ENCODE data around the gene PADI3. TPM values are rescaled to one million over a fixed set of nuclear protein-coding genes. Genes with fewer than 3 reads are reported as not detected.
A peak's percentile ranks its signal among the peaks of the same experiment; 100 is the strongest.

The PADI3 gene
- polyA plus RNA-seq, 4 donors, result 0.01 to 0.04 TPM; not detected in 2

DNA sequence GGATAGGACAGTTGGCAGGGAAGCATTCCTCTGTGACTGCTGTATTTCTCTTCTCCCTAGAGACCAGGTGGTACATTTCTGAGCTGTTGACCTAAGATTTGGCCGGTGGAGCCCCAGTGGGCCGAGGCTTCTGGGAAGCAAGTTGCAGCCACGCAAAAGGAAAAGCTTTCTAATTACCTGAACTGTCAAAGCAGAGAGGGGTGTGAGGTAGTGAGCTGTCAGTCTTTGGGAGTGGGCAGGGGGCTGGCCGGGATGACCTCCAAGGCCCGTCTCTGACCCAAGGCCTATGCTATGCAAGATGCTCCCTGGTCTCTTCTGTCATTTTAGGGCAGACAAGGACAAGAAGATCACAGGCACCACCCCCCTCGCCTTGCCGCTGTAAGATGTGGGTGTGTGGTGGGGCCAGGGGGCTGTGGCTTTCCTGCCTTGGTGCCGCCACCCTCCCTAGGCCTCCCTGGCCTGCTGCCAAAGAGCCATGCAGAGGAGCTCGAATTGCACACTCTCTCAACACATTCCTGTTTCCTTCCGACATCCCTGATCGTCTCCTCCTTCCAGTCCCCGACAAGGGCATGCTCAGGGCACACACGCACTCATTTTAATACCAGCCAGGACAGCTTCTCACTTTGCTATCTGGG, 36.3 kb upstream of the PADI3 start:
- WGBS, 3 donors, result 11 to 22% (median 16%) methylated on average over 13 of the region's 13 CpGs
- H3K9me3 ChIP-seq (ENCODE audit: control insufficient read depth in 2 of 2, insufficient read depth in 1 of 2, low read depth in 1 of 2, low read length in 1 of 2), result no peaks in the 10 kb centered on the region
- H3K4me1 ChIP-seq (ENCODE audit: control insufficient read depth in 3 of 3, insufficient read depth in 2 of 3, low read depth in 1 of 3, low read length in 2 of 3), result peaks cover 0 to 12% (median 0%) of the 10 kb centered on the region in 3 donors
- no peak overlapping the region for H3K4me3 ChIP-seq (ENCODE audit: low read depth in 1 of 3, low read length in 3 of 3)
- DNase-seq, result peak in 1 of 2 donors; percentile 78
- no peaks in the 10 kb centered on the region for H3K36me3 ChIP-seq (ENCODE audit: control insufficient read depth in 3 of 3, insufficient read depth in 2 of 3, low read depth in 1 of 3, low read length in 3 of 3)
- peaks cover 3 to 4% (median 4%) of the 10 kb centered on the region in 3 donors for H3K27me3 ChIP-seq (ENCODE audit: control insufficient read depth in 3 of 3, insufficient read depth in 3 of 3, low read length in 3 of 3)
- no peak overlapping the region for H3K27ac ChIP-seq (ENCODE audit: low read depth in 1 of 3, low read length in 2 of 3)
- no peak for FAIRE-seq

DNA sequence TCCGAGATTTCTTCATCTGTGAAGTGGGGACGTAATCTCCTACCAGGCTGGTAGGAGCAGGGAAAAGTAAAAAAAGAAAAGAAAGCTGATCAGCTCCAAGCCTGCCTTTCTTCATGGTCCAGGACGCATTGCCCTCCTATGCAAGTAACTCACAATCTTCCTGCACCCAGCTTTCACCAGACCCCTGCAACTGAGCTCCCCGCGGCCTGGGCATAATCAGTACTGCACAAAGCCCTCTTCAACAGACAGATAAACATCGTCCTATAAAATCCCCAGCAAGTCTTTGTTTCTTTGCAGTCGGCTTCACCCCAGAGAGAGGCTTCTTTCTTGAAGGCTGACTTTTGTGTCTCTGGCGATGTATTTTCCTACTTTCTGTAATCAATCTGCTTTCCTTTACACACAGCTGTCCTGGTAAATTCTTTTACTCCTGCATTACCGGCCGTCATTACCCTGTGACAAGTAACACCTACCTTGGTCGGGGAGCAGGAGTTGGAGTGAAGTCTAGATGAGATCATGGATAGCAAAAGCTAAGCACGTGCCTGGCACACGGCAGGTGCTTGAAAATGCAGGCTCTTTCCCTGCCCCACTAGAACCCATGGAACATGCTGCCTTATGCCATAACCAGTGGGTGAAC, 35.6 kb upstream of the PADI3 start:
- H3K27me3 ChIP-seq (ENCODE audit: control insufficient read depth in 3 of 3, insufficient read depth in 3 of 3, low read length in 3 of 3), result peaks cover 3 to 4% (median 4%) of the 10 kb centered on the region in 3 donors
- H3K27ac ChIP-seq (ENCODE audit: low read depth in 1 of 3, low read length in 2 of 3), result no peak overlapping the region
- DNase-seq, result no peak
- FAIRE-seq, result no peak
- no peaks in the 10 kb centered on the region for H3K9me3 ChIP-seq (ENCODE audit: control insufficient read depth in 2 of 2, insufficient read depth in 1 of 2, low read depth in 1 of 2, low read length in 1 of 2)
- H3K36me3 ChIP-seq (ENCODE audit: control insufficient read depth in 3 of 3, insufficient read depth in 2 of 3, low read depth in 1 of 3, low read length in 3 of 3), result no peaks in the 10 kb centered on the region
- WGBS, 3 donors, result 36 to 50% (median 37%) methylated on average over 13 of the region's 13 CpGs
- H3K4me3 ChIP-seq (ENCODE audit: low read depth in 1 of 3, low read length in 3 of 3), result no peak overlapping the region
- H3K4me1 ChIP-seq (ENCODE audit: control insufficient read depth in 3 of 3, insufficient read depth in 2 of 3, low read depth in 1 of 3, low read length in 2 of 3), result peaks cover 0 to 12% (median 0%) of the 10 kb centered on the region in 3 donors

DNA sequence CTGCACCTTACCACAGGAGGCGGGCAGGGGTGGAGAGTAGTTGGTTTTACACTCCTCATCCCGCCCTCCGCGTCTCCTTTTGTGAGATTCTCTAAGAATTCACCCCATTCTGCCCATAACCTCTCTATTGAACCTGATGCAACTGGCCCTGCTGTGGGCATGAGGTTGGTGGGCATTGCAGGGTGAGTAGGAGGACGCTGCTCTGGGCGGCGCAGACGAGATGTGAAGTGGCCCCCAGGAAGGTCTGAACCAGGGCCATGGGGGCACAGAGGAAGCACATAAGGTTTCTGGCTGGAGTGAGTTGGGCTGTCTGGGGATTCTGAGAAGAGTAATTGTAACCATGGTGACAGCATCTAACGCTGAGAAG, 35.1 kb upstream of the PADI3 start:
- 82 to 86% (median 84%) methylated on average over 9 of the region's 9 CpGs for WGBS, 3 donors

DNA sequence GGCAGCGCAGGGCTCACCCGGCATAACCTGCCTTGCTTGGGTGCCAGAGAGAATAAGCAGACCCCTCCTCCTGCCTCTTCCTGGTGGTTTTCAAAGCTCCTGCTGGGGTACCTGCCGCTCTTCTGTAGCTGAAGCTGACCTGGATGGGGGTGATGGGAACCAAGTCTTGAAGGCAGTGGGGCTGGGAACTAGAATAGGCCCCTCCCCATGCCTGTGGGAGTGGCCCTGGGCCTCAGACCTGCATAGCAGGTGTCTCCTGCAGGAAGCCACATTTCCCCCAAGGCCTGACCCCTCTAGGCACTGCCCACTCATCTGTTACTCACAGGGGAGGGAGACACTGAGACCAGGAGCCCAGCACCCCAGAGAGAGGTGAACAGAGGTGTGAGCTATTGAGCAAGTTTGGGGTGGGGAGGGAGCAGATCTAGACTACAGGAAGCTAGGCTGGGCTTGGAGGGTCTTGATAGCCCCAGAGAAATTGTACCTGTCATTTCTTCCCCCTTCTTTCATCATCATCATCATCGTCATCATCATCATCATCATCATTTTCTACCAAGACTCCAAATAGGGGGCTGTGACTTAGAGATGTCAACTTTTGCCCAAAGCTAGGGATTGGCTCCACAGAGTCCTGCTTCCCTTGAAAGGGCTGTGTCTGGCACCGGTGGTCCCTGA, 33.9 kb upstream of the PADI3 start:
- Histone ChIP-seq H3K36me3 (ENCODE audit: control insufficient read depth in 3 of 3, insufficient read depth in 2 of 3, low read depth in 1 of 3, low read length in 3 of 3) (no peaks in the 10 kb centered on the region), H3K4me1 (ENCODE audit: control insufficient read depth in 3 of 3, insufficient read depth in 2 of 3, low read depth in 1 of 3, low read length in 2 of 3) (peaks cover 0 to 12% (median 0%) of the 10 kb centered on the region in 3 donors), H3K4me3 (ENCODE audit: low read depth in 1 of 3, low read length in 3 of 3) (no peak overlapping the region), H3K27ac (ENCODE audit: low read depth in 1 of 3, low read length in 2 of 3) (no peak overlapping the region), H3K27me3 (ENCODE audit: control insufficient read depth in 3 of 3, insufficient read depth in 3 of 3, low read length in 3 of 3) (peaks cover 3 to 6% (median 4%) of the 10 kb centered on the region in 3 donors), H3K9me3 (ENCODE audit: control insufficient read depth in 2 of 2, insufficient read depth in 1 of 2, low read depth in 1 of 2, low read length in 1 of 2) (no peaks in the 10 kb centered on the region)
- 64 to 82% (median 76%) methylated on average over 5 of the region's 5 CpGs for WGBS, 3 donors
- FAIRE-seq (no peak), DNase-seq (no peak)

More for the DNA sequence above, 35.1 kb upstream of the PADI3 start:
- H3K9me3 ChIP-seq (ENCODE audit: control insufficient read depth in 2 of 2, insufficient read depth in 1 of 2, low read depth in 1 of 2, low read length in 1 of 2), result no peaks in the 10 kb centered on the region
- no peaks in the 10 kb centered on the region for H3K36me3 ChIP-seq (ENCODE audit: control insufficient read depth in 3 of 3, insufficient read depth in 2 of 3, low read depth in 1 of 3, low read length in 3 of 3)
- no peak overlapping the region for H3K4me3 ChIP-seq (ENCODE audit: low read depth in 1 of 3, low read length in 3 of 3)
- no peak for DNase-seq
- H3K27me3 ChIP-seq (ENCODE audit: control insufficient read depth in 3 of 3, insufficient read depth in 3 of 3, low read length in 3 of 3), result peaks cover 3 to 4% (median 4%) of the 10 kb centered on the region in 3 donors
- FAIRE-seq, result no peak
- peaks cover 0 to 12% (median 0%) of the 10 kb centered on the region in 3 donors for H3K4me1 ChIP-seq (ENCODE audit: control insufficient read depth in 3 of 3, insufficient read depth in 2 of 3, low read depth in 1 of 3, low read length in 2 of 3)
- H3K27ac ChIP-seq (ENCODE audit: low read depth in 1 of 3, low read length in 2 of 3), result no peak overlapping the region

DNA sequence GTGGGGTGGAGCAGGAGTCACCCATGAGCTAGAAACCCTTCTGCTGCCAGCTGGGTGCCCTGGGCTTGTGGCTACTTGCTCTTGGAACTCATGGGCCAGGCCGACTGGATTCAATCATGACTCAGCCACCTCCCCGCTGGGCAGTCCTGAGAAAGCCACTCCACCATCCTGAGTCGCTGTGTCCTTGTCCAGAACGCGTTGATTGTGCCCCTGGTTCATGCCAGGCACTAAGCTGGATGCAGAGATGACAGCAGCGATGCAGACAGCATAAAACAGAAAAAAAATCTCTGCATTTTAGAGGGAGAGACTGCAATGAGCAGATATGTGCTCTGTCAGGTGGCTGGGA, 33.4 kb upstream of the PADI3 start:
- Histone ChIP-seq H3K9me3 (ENCODE audit: control insufficient read depth in 2 of 2, insufficient read depth in 1 of 2, low read depth in 1 of 2, low read length in 1 of 2) (no peaks in the 10 kb centered on the region), H3K4me3 (ENCODE audit: low read depth in 1 of 3, low read length in 3 of 3) (no peak overlapping the region), H3K27ac (ENCODE audit: low read depth in 1 of 3, low read length in 2 of 3) (no peak overlapping the region), H3K36me3 (ENCODE audit: control insufficient read depth in 3 of 3, insufficient read depth in 2 of 3, low read depth in 1 of 3, low read length in 3 of 3) (no peaks in the 10 kb centered on the region), H3K4me1 (ENCODE audit: control insufficient read depth in 3 of 3, insufficient read depth in 2 of 3, low read depth in 1 of 3, low read length in 2 of 3) (peaks cover 0 to 12% (median 0%) of the 10 kb centered on the region in 3 donors), H3K27me3 (ENCODE audit: control insufficient read depth in 3 of 3, insufficient read depth in 3 of 3, low read length in 3 of 3) (peaks cover 3 to 6% (median 4%) of the 10 kb centered on the region in 3 donors)
- DNase-seq (no peak), FAIRE-seq (no peak)
- WGBS, 3 donors, result 80 to 86% (median 84%) methylated on average over 6 of the region's 6 CpGs

DNA sequence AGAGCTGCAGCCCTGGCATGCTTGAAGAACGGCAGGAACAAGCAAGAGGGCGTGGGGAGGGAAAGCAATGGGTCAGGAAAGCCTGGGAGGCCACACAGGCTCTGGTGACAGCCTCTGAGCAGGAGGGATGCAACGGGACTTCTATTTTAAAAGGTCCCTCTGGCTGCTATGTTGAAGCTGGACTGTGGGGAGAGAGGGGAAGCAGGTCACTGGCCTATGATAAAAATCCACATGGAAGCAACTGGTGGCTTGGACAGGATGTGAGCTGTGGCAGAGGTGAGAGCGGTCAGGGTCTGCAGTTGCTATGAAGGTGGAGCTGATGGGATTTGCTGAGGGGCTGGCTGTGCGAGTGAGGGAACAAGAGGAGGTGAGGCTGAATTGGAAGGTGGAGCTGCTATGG, 32.8 kb upstream of the PADI3 start:
- DNase-seq, result no peak
- no peak overlapping the region for H3K27ac ChIP-seq (ENCODE audit: low read depth in 1 of 3, low read length in 2 of 3)
- 51 to 78% (median 74%) methylated on average over 5 of the region's 5 CpGs for WGBS, 3 donors

DNA sequence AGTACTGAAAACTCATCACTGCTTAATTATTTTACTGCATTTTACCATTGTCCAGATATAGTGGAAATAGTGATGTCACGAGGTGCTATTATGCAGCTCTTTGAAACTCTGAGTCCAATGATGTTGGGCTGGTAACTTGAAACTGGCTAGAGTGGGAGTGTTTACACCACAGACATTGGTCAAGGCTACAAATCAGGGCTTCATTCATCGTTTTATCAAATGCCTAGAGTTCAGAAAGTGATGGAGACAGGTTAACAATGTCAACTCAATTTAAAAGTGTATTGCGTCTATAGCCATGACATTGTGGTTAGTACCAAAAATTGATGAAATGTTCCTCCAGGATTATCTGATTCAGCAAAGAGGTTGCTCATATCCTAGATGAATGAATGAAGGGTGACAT, 31.3 kb upstream of the PADI3 start:
- Histone ChIP-seq H3K36me3 (ENCODE audit: control insufficient read depth in 3 of 3, insufficient read depth in 2 of 3, low read depth in 1 of 3, low read length in 3 of 3) (no peaks in the 10 kb centered on the region), H3K4me1 (ENCODE audit: control insufficient read depth in 3 of 3, insufficient read depth in 2 of 3, low read depth in 1 of 3, low read length in 2 of 3) (peaks cover 0 to 9% (median 0%) of the 10 kb centered on the region in 3 donors), H3K9me3 (ENCODE audit: control insufficient read depth in 2 of 2, insufficient read depth in 1 of 2, low read depth in 1 of 2, low read length in 1 of 2) (no peaks in the 10 kb centered on the region), H3K27me3 (ENCODE audit: control insufficient read depth in 3 of 3, insufficient read depth in 3 of 3, low read length in 3 of 3) (peaks cover 3 to 6% (median 6%) of the 10 kb centered on the region in 3 donors), H3K27ac (ENCODE audit: low read depth in 1 of 3, low read length in 2 of 3) (no peak overlapping the region), H3K4me3 (ENCODE audit: low read depth in 1 of 3, low read length in 3 of 3) (no peak overlapping the region)
- FAIRE-seq (no peak), DNase-seq (no peak)
- WGBS, 3 donors, result 68 to 77% (median 77%) methylated on average over 3 of the region's 3 CpGs

More for the DNA sequence above, 32.8 kb upstream of the PADI3 start:
- H3K4me1 ChIP-seq (ENCODE audit: control insufficient read depth in 3 of 3, insufficient read depth in 2 of 3, low read depth in 1 of 3, low read length in 2 of 3), result peaks cover 0 to 12% (median 0%) of the 10 kb centered on the region in 3 donors
- no peak for FAIRE-seq
- no peaks in the 10 kb centered on the region for H3K9me3 ChIP-seq (ENCODE audit: control insufficient read depth in 2 of 2, insufficient read depth in 1 of 2, low read depth in 1 of 2, low read length in 1 of 2)
- H3K27me3 ChIP-seq (ENCODE audit: control insufficient read depth in 3 of 3, insufficient read depth in 3 of 3, low read length in 3 of 3), result peaks cover 3 to 6% (median 4%) of the 10 kb centered on the region in 3 donors
- no peaks in the 10 kb centered on the region for H3K36me3 ChIP-seq (ENCODE audit: control insufficient read depth in 3 of 3, insufficient read depth in 2 of 3, low read depth in 1 of 3, low read length in 3 of 3)
- no peak overlapping the region for H3K4me3 ChIP-seq (ENCODE audit: low read depth in 1 of 3, low read length in 3 of 3)

DNA sequence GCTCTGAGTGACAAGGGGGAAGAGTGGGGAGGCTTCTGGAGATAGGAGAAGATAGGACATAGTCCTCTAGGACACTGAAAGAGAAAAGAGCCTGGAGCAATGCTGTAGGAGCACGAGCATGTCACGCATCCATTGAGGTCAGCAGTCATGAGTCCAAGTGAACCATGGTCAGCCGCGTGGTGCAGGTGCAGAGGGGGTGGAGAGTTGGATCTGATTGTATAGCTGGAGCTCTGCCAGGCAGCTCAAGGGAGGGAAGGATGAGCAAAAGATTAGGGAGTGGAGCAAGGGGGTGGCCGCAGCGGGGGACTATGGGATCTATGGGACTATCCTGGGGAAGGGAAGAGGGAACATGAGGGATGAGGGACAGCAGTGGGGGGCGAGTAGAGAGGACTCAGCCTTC, 30.0 kb upstream of the PADI3 start:
- WGBS, 3 donors, result 14 to 53% (median 35%) methylated on average over 7 of the region's 7 CpGs
- peaks cover 2 to 4% (median 3%) of the 10 kb centered on the region in 3 donors for H3K27me3 ChIP-seq (ENCODE audit: control insufficient read depth in 3 of 3, insufficient read depth in 3 of 3, low read length in 3 of 3)
- FAIRE-seq, result no peak

More for the DNA sequence above, 30.0 kb upstream of the PADI3 start:
- no peak overlapping the region for H3K4me3 ChIP-seq (ENCODE audit: low read depth in 1 of 3, low read length in 3 of 3)
- H3K27ac ChIP-seq (ENCODE audit: low read depth in 1 of 3, low read length in 2 of 3), result no peak overlapping the region
- H3K36me3 ChIP-seq (ENCODE audit: control insufficient read depth in 3 of 3, insufficient read depth in 2 of 3, low read depth in 1 of 3, low read length in 3 of 3), result no peaks in the 10 kb centered on the region
- no peak for DNase-seq
- no peaks in the 10 kb centered on the region for H3K4me1 ChIP-seq (ENCODE audit: control insufficient read depth in 3 of 3, insufficient read depth in 2 of 3, low read depth in 1 of 3, low read length in 2 of 3)
- H3K9me3 ChIP-seq (ENCODE audit: control insufficient read depth in 2 of 2, insufficient read depth in 1 of 2, low read depth in 1 of 2, low read length in 1 of 2), result no peaks in the 10 kb centered on the region
